MM.1S (cell line): ENCODE data around the gene NYAP1.

Experiments
- EZH2 ChIP-seq: fragments of 300-600 bp; sonication (generic); optimal IDR thresholded peaks from 2 replicates; pipeline ENCODE3; 2017; ENCODE audit warnings: low read depth, mild to moderate bottlenecking, antibody characterized with exemption, low read length, mixed read lengths
- EZH2phosphoT487 ChIP-seq: fragments of 300-600 bp; sonication (generic); IDR thresholded peaks from 2 replicates; pipeline ENCODE4 v1.6.1; 2018; ENCODE audit warnings: antibody characterized with exemption, low read length
- TF ChIP-seq, protein P1 (sequence below): fragments of 300-600 bp; sonication (generic); IDR thresholded peaks from 2 replicates; pipeline ENCODE4 v1.5.1; 2016; ENCODE audit warnings: antibody characterized with exemption, low read length, mixed read lengths

- TF ChIP-seq EZH2phosphoT487, result no peak
- TF ChIP-seq, protein P1, sequence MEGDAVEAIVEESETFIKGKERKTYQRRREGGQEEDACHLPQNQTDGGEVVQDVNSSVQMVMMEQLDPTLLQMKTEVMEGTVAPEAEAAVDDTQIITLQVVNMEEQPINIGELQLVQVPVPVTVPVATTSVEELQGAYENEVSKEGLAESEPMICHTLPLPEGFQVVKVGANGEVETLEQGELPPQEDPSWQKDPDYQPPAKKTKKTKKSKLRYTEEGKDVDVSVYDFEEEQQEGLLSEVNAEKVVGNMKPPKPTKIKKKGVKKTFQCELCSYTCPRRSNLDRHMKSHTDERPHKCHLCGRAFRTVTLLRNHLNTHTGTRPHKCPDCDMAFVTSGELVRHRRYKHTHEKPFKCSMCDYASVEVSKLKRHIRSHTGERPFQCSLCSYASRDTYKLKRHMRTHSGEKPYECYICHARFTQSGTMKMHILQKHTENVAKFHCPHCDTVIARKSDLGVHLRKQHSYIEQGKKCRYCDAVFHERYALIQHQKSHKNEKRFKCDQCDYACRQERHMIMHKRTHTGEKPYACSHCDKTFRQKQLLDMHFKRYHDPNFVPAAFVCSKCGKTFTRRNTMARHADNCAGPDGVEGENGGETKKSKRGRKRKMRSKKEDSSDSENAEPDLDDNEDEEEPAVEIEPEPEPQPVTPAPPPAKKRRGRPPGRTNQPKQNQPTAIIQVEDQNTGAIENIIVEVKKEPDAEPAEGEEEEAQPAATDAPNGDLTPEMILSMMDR, result no peak
- TF ChIP-seq EZH2, result no peak
Measured at GRCh38 chr7:100538348-100538653, 54.6 kb downstream of the NYAP1 start.
